ENCODE data around the gene SULF2.

SULF2 gene

DNA sequence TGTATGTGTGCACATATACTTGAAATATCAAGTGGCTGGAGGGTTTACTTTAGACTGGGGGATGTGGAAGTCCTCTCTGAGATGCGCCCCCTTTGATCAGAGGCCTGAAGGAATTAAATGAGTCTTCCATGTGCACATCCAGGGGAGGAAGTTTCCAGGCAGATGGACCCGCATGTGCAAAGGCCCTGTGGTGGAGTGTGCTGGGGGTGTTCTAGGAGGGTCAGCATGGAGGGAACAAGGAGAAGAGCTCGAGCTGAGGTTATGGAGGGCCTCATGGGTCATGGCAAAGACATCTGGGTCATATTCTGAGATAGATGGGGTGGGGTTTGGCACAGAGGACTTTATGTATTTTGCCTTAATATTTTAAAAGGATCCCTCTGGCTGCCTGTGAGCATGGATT lies 17.7 kb upstream of the SULF2 start:
- CTCF ChIA-PET: no interaction called here
- POLR2A ChIA-PET: no interaction called here
- TF ChIP-seq CTCF (IDR thresholded peaks at IDR 0.05; ENCODE audit: control extremely low read depth, extremely low read depth, low read depth, missing control alignments): no peak
- no peak for DNase-seq (ENCODE audit: extremely low spot score)

GRCh38 chr20:47802226-47802920 lies 17.1 kb upstream of the SULF2 start:
- no peak for DNase-seq (ENCODE audit: extremely low spot score)
- ChIA-PET POLR2A (no interaction called here), CTCF (interaction anchor here (1.3 kb wide), 1 partner anchor 818 kb away, joined by 6 read pairs; no protein-coding TSS in a partner anchor)
- no peak for TF ChIP-seq CTCF (IDR thresholded peaks at IDR 0.05; ENCODE audit: control extremely low read depth, extremely low read depth, low read depth, missing control alignments)

DNA sequence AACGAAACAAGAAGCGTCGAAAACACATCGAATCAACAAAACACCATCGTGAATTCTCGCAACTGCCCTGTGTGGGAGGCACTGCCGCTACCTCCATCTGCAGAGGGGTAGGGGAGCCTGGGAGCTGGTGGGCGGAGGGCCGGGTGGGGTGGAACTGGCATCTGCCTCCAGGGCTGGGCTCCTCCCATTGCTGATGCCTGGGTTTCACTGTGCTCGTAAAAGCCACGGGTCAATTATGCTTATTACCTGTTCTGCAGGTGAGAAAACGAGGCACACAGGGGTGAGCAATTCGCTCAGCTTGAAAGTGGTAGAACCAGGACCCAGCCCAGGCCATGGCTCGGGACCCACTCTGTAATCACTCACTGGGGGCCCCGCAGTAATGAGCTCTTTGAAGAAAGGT lies 16.5 kb upstream of the SULF2 start:
- POLR2A ChIA-PET: no interaction called here
- TF ChIP-seq CTCF (IDR thresholded peaks at IDR 0.05; ENCODE audit: control extremely low read depth, extremely low read depth, low read depth, missing control alignments): no peak
- DNase-seq (ENCODE audit: extremely low spot score): no peak
- CTCF ChIA-PET: interaction anchor here (1.3 kb wide), 1 partner anchor 819 kb away, joined by 6 read pairs; no protein-coding TSS in a partner anchor

GRCh38 chr20:47801079-47801478 lies 15.8 kb upstream of the SULF2 start:
- CTCF ChIA-PET: interaction anchor here (1.3 kb wide), 1 partner anchor 819 kb away, joined by 6 read pairs; no protein-coding TSS in a partner anchor
- no peak for DNase-seq (ENCODE audit: extremely low spot score)
- POLR2A ChIA-PET: no interaction called here
- TF ChIP-seq CTCF (IDR thresholded peaks at IDR 0.05; ENCODE audit: control extremely low read depth, extremely low read depth, low read depth, missing control alignments): no peak

GRCh38 chr20:47800623-47801022 lies 15.3 kb upstream of the SULF2 start:
- ChIA-PET CTCF (no interaction called here), POLR2A (no interaction called here)

GRCh38 chr20:47799116-47799715 lies 13.9 kb upstream of the SULF2 start:
- POLR2A ChIA-PET: no interaction called here
- DNase-seq (ENCODE audit: extremely low spot score): no peak

More at GRCh38 chr20:47800623-47801022, 15.3 kb upstream of the SULF2 start:
- no peak for TF ChIP-seq CTCF (IDR thresholded peaks at IDR 0.05; ENCODE audit: control extremely low read depth, extremely low read depth, low read depth, missing control alignments)
- no peak for DNase-seq (ENCODE audit: extremely low spot score)

More at GRCh38 chr20:47799116-47799715, 13.9 kb upstream of the SULF2 start:
- TF ChIP-seq CTCF (IDR thresholded peaks at IDR 0.05; ENCODE audit: control extremely low read depth, extremely low read depth, low read depth, missing control alignments): no peak
- CTCF ChIA-PET: interaction anchor here (1.2 kb wide), 1 partner anchor 12 kb away, joined by 3 read pairs; no protein-coding TSS in a partner anchor

All from GM10248 (cell line).